Astrocyte of the spinal cord (primary cell): Measurements from ENCODE around the gene ADCY3.

Experiments used
- DNase-seq: peaks from one replicate; pipeline ENCODE4 v3.0.0; 2011; ENCODE audit warnings: low read depth, low spot score
- H3K4me3 ChIP-seq: 2 replicates; pipeline ENCODE4 v1.5.1; 2011; ENCODE audit warnings: low read depth, mild to moderate bottlenecking, low read length, moderate library complexity
- in situ Hi-C: cut with HindIII; loops from 2 replicates; pipeline ENCODE4 v1.10.0; 2017; ENCODE audit warnings: low sequenced_read_pairs
- TF ChIP-seq, protein P1 (sequence below): IDR thresholded peaks from 2 replicates; pipeline ENCODE4 v1.5.1; 2012; ENCODE audit warnings: low read depth, mild to moderate bottlenecking, low read length, inconsistent platforms

Gene ADCY3

DNA sequence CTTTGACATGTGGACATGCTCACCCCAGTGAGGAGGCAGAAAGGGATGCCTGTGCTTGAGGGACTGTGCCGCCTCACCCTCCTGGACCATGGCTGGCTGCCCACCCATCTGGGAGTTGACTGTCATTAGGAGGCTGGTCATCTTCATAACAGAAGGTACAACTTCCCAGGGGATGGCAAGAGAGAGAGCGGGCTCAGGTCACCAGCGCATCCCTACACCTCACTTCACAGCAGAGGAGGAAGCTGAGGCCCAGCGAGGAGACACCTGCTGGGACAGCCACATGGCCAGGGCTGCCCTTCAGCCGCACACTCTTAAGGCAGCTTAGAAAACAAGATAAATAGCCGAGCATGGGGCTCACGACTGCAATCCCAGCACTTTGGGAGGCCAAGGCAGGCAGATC lies 59.4 kb downstream of the ADCY3 start:
- H3K4me3 ChIP-seq: no peak overlapping the region
- TF ChIP-seq, protein P1, sequence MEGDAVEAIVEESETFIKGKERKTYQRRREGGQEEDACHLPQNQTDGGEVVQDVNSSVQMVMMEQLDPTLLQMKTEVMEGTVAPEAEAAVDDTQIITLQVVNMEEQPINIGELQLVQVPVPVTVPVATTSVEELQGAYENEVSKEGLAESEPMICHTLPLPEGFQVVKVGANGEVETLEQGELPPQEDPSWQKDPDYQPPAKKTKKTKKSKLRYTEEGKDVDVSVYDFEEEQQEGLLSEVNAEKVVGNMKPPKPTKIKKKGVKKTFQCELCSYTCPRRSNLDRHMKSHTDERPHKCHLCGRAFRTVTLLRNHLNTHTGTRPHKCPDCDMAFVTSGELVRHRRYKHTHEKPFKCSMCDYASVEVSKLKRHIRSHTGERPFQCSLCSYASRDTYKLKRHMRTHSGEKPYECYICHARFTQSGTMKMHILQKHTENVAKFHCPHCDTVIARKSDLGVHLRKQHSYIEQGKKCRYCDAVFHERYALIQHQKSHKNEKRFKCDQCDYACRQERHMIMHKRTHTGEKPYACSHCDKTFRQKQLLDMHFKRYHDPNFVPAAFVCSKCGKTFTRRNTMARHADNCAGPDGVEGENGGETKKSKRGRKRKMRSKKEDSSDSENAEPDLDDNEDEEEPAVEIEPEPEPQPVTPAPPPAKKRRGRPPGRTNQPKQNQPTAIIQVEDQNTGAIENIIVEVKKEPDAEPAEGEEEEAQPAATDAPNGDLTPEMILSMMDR: no peak
- no peak for DNase-seq
- in situ Hi-C loops: no loop called here

DNA sequence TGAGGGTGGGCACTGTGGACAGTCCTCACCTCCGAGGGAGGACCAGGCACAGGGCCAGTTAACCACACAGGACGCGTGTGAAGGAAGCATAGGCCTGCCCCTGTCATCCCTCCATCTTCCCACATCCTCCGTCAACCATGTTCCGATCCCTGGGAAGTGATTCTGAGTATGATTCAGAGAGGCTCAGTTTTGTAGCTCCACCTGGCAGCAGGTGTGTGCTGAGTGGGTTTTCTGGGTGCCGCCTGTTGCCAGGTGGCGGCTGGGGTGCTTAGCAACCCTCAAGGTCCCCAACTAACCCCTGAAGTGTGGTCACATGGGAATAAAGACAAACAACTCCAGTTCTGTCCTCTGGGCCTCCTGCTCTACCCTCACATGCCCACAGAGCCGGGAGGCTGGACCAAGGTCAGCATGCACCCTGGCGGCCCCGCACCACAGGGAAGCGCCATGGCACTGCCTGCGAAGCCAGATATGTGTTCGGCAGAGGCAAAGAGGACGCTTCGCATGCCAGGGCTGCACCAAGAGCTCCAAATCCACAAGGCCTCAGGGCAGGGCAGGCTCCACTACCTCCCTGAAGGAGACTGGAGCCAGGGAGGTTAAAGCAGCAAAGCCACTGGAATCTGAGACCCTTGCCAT lies 60.0 kb downstream of the ADCY3 start:
- no peak for DNase-seq
- TF ChIP-seq, protein P1: no peak
- in situ Hi-C loops: no loop called here
- H3K4me3 ChIP-seq: no peak overlapping the region

DNA sequence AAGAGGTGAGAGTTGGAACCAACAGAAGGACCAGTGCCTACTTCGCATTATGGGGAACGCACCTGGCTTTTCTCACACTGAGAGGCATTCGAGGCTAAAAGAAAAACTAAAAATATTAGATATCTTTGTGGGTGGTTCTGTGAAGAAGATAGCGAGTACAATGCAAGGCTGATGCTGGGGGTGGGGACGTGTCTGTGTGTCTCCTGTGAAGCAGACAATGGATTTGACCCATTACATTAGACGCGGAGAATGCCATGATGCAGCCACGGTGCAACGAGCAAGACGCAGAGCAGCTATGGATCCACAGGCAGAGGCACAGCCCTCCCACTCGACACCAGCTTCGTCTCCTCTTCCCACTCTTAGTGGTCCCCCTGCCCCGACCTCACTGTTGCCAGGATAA lies 61.0 kb downstream of the ADCY3 start:
- in situ Hi-C loops: no loop called here
- DNase-seq: no peak
- TF ChIP-seq, protein P1: no peak
- no peak overlapping the region for H3K4me3 ChIP-seq

DNA sequence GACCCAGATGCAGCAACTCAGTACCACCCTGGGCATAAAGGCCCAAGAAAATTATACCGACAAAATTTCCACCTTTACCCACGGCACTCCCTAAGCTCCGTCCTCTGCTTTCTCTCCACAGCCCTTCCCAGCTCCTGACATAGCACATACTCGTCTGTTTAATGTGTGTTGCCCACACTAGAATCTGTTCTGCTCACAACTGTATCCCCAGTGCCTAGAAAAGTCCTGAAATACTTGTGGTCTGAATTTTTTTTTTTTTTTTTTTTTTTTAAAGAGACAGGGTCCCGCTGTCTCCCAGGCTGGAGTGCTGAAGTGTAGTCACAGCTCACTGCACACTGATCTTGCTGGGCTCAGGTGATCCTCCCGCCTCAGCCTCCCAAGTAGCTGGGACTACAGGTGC lies 62.3 kb downstream of the ADCY3 start:
- in situ Hi-C loops: no loop called here
- TF ChIP-seq, protein P1: no peak
- peak; percentile 11 for DNase-seq
- no peak overlapping the region for H3K4me3 ChIP-seq

DNA sequence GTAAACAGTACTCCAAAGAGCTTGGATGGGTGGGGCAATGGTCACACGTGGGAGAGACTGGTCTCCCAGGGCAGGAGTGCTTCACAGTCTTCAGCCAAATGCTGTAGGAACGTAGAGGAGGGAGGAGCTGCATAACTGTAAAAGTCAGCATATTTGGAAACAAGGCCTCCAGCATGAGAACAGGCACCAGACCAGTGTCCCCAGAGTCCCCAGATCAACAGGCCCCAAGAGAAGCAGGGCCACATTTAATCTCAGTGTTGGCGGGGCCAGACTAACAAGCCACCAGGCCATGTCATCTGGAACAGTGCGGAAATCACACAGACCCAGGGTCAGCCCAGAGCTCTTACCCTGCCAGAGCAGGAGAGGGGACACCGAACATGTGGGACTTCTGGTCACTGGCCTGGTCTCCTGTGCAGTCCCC lies 63.2 kb downstream of the ADCY3 start:
- TF ChIP-seq, protein P1: no peak
- DNase-seq: no peak
- H3K4me3 ChIP-seq: no peak overlapping the region
- in situ Hi-C loops: no loop called here

DNA sequence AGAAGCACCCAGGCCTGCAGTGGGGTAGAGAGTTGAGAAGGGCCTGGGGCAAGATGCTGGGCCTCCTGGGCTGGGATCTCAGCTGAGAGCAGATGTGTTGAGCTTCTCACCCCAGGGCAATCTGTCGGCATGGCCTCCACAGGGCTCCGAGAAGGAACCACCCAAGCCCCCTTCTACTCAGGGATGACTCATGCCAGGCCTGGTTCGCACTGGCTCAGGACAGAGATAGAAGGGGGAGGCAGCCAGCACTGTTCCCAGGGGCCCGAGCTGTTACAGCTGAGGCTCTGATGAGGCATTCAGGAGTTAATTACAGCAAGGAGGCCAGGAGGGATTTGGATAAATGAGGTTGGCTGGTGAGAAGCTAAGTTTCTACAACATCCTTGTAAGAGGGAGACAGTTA lies 64.3 kb downstream of the ADCY3 start:
- in situ Hi-C loops: no loop called here
- H3K4me3 ChIP-seq: no peak overlapping the region
- DNase-seq: peak; percentile 61
- TF ChIP-seq, protein P1: no peak
